MM.1S (cell line): Measurements from ENCODE around the gene DCPS.

Experiments
- EZH2 ChIP-seq: fragments of 300-600 bp; sonication (generic); optimal IDR thresholded peaks from 2 replicates; pipeline ENCODE3; 2017; ENCODE audit warnings: low read depth, mild to moderate bottlenecking, antibody characterized with exemption, low read length, mixed read lengths
- EZH2phosphoT487 ChIP-seq: fragments of 300-600 bp; sonication (generic); IDR thresholded peaks from 2 replicates; pipeline ENCODE4 v1.6.1; 2018; ENCODE audit warnings: antibody characterized with exemption, low read length
- TF ChIP-seq, protein P1 (sequence below): fragments of 300-600 bp; sonication (generic); IDR thresholded peaks from 2 replicates; pipeline ENCODE4 v1.5.1; 2016; ENCODE audit warnings: antibody characterized with exemption, low read length, mixed read lengths

- TF ChIP-seq, protein P1, sequence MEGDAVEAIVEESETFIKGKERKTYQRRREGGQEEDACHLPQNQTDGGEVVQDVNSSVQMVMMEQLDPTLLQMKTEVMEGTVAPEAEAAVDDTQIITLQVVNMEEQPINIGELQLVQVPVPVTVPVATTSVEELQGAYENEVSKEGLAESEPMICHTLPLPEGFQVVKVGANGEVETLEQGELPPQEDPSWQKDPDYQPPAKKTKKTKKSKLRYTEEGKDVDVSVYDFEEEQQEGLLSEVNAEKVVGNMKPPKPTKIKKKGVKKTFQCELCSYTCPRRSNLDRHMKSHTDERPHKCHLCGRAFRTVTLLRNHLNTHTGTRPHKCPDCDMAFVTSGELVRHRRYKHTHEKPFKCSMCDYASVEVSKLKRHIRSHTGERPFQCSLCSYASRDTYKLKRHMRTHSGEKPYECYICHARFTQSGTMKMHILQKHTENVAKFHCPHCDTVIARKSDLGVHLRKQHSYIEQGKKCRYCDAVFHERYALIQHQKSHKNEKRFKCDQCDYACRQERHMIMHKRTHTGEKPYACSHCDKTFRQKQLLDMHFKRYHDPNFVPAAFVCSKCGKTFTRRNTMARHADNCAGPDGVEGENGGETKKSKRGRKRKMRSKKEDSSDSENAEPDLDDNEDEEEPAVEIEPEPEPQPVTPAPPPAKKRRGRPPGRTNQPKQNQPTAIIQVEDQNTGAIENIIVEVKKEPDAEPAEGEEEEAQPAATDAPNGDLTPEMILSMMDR = no peak
- no peak for TF ChIP-seq EZH2
- TF ChIP-seq EZH2phosphoT487 = no peak
Measured at GRCh38 chr11:126337474-126338241, 33.8 kb downstream of the DCPS start.
